Suprapubic skin (tissue), 3 donors: ENCODE measurements around the gene STIM1.

Source experiments
- POLR2A ChIP-seq, 2 donors: fragments of 450-650 bp; IDR thresholded peaks; one replicate each; pipeline ENCODE4 v1.6.1; 2017; ENCODE audit warnings: antibody characterized with exemption in 2 of 2, mild to moderate bottlenecking in 2 of 2, moderate library complexity in 2 of 2
- TF ChIP-seq, protein P1 (sequence below), 2 donors: fragments of 200-600 bp in 1 of 2; fragments of 450-650 bp in 1 of 2; sonication (generic) in 1 of 2; IDR thresholded peaks; one replicate each; pipeline ENCODE4 v1.5.1; 2016 to 2019; ENCODE audit warnings: antibody characterized with exemption in 2 of 2, mild to moderate bottlenecking in 1 of 2, moderate library complexity in 1 of 2

- no peak for TF ChIP-seq POLR2A (IDR thresholded peaks at IDR 0.05)
- TF ChIP-seq, protein P1, sequence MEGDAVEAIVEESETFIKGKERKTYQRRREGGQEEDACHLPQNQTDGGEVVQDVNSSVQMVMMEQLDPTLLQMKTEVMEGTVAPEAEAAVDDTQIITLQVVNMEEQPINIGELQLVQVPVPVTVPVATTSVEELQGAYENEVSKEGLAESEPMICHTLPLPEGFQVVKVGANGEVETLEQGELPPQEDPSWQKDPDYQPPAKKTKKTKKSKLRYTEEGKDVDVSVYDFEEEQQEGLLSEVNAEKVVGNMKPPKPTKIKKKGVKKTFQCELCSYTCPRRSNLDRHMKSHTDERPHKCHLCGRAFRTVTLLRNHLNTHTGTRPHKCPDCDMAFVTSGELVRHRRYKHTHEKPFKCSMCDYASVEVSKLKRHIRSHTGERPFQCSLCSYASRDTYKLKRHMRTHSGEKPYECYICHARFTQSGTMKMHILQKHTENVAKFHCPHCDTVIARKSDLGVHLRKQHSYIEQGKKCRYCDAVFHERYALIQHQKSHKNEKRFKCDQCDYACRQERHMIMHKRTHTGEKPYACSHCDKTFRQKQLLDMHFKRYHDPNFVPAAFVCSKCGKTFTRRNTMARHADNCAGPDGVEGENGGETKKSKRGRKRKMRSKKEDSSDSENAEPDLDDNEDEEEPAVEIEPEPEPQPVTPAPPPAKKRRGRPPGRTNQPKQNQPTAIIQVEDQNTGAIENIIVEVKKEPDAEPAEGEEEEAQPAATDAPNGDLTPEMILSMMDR (IDR thresholded peaks at IDR 0.05), result no peak
Observed at GRCh38 chr11:3866836-3867208, 11.4 kb downstream of the STIM1 start.
